KOPT-K1 (cell line): ENCODE results near the gene XNDC1N.

Source experiments
- H3K27ac ChIP-seq: fragments of 200-600 bp; sonication (generic); 2 replicates; pipeline ENCODE4 v1.5.1; 2016; ENCODE audit warnings: antibody characterized with exemption, mild to moderate bottlenecking, low read depth, low read length; ENCODE audit not compliant: poor library complexity, severe bottlenecking
- H3K36me3 ChIP-seq: fragments of 200-600 bp; sonication (generic); 2 replicates; pipeline ENCODE4 v1.5.1; 2017; ENCODE audit warnings: antibody characterized with exemption, mild to moderate bottlenecking, low read length, moderate library complexity; ENCODE audit not compliant: insufficient read depth
- H3K9me3 ChIP-seq: fragments of 200-600 bp; sonication (generic); 2 replicates; pipeline ENCODE4 v1.5.1; 2017; ENCODE audit warnings: antibody characterized with exemption, low read length, mild to moderate bottlenecking; ENCODE audit not compliant: insufficient read depth, poor library complexity, severe bottlenecking

Gene XNDC1N

DNA sequence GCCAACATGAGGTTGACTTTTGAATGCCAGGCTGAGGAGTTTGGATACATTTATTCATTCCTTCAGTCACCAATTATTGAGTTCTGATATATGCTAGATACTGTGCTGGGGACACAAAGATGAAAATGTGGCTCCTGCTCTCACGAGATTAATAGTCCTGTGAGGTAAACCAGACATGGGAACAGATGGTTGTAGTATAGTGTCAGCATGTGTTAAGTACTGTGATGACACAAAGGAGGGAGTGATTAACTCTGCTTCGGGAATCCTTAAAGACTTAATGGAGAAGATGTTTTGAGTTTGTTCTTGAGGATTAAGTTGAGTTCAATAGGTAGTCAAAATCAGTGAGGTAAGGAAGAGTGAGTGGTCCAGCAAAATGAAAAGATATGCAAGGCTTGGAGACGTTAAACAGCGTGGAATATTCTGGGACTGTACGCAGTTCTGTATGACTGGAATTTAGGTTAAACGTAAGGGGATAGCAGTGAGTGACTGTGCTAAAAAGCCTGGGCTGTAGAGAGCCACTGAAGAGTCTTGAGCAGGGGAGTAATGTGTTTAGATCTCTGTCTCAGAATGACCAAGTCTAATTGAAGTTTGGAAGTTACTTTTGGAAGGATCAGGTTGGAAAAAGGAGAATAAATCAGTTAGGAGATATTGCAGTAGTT lies 12.3 kb upstream of the XNDC1N start:
- Histone ChIP-seq H3K36me3 (peaks cover 7% of the 10 kb centered on the region; the same call in 1 of the 2 replicates), H3K9me3 (no peaks in the 10 kb centered on the region), H3K27ac (no peak overlapping the region)

DNA sequence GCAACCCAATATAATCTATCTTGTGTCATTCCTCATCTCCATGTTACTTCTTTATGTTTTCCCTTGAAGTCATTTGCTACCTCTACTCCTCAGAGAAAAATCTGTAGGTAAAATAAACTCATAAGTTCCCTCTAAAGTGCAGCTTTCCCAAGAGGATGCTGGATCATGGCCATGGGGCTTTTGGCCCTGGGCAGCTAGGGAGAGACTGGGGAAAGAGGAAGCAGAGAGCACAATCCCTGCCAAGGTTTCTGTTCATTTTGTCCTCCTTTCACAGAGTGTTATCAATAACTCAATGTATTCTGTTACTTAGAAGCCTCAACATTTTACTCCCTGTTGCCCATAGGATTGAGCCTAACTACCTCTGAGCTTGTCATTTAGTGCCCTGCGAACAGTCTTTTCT lies 9.4 kb upstream of the XNDC1N start:
- H3K9me3 ChIP-seq, result no peaks in the 10 kb centered on the region
- peaks cover 10% of the 10 kb centered on the region; the same call in 1 of the 2 replicates for H3K36me3 ChIP-seq
- no peak overlapping the region for H3K27ac ChIP-seq

DNA sequence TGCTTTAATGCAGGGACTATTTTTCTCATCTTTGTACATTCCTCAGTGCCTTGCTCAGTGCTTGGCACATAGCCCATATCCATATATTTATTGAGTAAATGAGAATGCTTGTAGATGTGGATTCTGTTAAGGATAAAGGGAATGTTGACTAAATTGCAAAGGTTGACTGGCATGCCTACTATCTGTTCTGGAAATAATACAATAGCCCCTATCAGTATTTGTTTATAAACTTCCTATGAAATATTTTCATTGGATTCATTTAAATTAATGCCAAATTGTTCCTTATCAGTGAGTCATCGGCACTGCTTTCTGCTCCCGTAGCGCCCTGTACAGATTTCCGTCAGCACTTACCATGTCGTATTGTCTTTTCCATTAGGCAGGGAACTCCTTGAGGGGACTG lies 8.4 kb upstream of the XNDC1N start:
- H3K27ac ChIP-seq, result no peak overlapping the region
- H3K9me3 ChIP-seq, result no peaks in the 10 kb centered on the region

DNA sequence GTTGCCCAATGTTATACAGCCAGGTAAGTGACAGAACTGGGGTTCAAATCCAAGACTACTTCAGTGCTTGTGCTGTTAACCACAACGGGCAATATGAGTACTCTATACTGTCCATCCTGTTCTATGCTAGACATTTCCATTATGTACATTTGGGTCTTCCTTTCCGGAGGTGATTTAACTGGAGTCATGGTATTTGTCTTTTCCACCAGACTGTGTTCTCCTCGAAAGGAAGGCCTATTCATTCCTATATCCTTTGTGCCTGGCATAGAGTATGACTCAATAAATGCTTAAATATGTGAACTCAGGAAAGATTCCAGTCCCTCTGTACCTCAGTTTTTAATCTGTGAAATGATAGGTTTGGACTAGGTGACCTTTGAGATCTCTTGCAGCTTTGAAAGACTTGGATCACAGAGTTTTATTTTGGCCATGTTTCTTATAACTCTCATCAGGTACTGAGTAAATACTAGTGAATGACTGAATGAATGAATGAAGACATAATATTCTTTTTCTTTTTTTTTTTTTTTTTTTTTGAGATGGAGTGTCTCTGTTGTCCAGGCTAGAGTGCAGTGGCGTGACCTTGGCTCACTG lies 7.0 kb upstream of the XNDC1N start:
- Histone ChIP-seq H3K36me3 (peaks cover 10% of the 10 kb centered on the region; the same call in 1 of the 2 replicates), H3K9me3 (no peaks in the 10 kb centered on the region), H3K27ac (no peak overlapping the region)

More for the DNA sequence above, 8.4 kb upstream of the XNDC1N start:
- H3K36me3 ChIP-seq, result peaks cover 10% of the 10 kb centered on the region; the same call in 1 of the 2 replicates

DNA sequence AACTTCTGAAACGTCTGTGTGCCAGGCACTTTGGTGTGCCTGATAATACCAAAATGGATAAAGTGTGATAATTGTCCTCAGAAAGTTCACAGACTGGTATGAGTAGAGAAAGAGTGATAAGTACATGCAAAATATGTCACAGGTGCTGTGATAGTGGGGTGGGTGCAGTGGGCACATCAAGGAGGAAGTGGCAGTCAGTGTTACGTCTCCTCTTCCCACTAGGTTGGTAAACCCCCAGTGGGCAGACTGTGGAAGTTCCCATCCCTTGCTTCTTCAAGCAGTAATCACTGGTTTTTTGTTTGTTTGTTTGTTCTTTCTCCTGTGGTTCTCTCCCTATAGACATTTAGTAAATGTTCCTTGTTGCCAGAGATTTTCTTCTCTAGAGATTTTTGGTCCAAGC lies 5.8 kb upstream of the XNDC1N start:
- Histone ChIP-seq H3K27ac (no peak overlapping the region), H3K9me3 (no peaks in the 10 kb centered on the region), H3K36me3 (peaks cover 10% of the 10 kb centered on the region; the same call in 1 of the 2 replicates)

DNA sequence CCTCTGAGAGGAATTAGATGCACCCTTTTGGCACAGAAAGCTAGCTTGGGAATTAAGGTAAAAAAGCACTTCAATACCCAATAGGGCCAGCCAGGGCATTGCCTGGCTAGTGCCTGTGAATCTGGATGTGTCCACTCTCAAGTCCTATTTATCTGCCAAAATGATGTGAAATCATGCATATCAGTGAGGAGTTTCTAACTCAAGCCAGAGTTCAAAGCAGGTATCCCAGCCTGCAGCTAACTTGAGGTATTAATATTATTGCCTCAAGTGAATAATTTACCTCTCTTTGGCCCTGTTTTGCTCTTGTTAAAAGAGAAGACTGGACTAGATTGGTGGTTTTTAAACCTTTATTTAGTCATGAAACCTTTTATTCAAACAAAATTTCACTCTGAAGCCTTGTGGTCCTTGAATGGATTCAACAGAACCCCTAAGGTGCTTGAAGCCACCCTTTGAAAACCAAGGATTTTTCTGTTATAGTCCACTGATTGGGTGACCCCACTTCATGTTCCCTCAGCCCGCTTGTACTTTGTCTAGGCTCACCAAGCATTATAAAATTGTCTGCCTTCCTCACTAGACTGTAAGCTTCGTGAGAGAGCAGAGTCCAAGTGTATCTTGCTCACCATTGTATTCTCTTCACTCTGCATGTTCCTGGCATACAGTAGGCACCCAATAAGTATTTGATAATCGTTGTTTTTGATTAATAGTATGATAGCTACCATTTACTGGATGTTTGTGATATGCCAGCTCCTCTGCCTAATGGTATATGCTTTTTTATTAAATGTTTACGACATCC lies 4.9 kb upstream of the XNDC1N start:
- no peaks in the 10 kb centered on the region for H3K9me3 ChIP-seq
- H3K27ac ChIP-seq, result no peak overlapping the region
- H3K36me3 ChIP-seq, result peaks cover 10% of the 10 kb centered on the region; the same call in 1 of the 2 replicates

DNA sequence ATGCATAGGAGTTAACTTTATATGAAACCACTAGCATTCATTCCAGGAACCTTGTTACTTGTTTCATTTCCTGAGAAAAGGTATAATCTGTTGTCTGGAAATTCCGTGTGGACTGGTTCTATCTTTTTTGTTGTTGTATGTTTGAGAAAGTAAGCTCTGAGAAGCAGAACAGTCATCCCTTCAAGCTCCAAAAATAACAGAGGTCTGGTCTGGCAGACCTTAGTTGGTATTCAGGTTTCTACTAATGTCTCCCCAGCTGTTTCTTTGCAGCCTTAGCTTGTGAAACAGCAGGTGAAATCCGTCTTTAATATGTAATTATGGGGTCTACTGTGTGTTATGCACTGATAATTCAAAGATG lies 2.8 kb upstream of the XNDC1N start:
- peaks cover 3% of the 10 kb centered on the region; the same call in 1 of the 2 replicates for H3K36me3 ChIP-seq
- no peaks in the 10 kb centered on the region for H3K9me3 ChIP-seq
- no peak overlapping the region for H3K27ac ChIP-seq

DNA sequence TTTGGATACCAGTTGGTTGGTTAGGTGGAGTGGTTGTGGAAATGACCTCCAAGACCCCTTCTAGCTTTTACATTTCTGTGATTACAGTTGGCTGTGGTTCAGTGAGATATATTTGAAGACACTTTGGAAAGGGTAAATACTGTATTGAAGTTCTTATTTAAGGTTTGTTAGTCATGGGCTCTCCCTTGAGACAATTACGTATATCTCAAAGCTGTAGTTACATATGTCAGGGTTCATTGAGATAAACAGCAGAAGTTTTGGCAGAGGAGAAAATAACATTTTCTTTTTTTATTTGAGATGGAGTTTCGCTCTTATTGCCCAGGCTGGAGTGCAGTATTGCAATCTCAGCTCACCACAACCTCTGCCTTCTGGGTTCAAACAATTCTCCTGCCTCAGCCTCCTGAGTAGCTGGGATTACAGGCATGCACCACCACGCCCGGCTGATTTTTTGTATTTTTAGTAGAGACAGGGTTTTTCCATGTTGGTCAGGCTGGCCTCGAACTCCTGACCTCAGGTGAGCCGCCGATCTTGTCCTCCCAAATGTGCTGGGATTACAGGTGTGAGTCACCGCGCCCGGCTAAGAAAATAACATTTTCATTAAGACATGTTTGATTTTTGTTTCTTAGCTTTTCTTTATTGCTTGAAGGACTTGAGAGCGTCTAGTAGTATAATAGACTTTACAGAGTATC lies 2.3 kb upstream of the XNDC1N start:
- H3K36me3 ChIP-seq, result peaks cover 6% of the 10 kb centered on the region; the same call in 1 of the 2 replicates
- H3K9me3 ChIP-seq, result no peaks in the 10 kb centered on the region
- H3K27ac ChIP-seq, result no peak overlapping the region

DNA sequence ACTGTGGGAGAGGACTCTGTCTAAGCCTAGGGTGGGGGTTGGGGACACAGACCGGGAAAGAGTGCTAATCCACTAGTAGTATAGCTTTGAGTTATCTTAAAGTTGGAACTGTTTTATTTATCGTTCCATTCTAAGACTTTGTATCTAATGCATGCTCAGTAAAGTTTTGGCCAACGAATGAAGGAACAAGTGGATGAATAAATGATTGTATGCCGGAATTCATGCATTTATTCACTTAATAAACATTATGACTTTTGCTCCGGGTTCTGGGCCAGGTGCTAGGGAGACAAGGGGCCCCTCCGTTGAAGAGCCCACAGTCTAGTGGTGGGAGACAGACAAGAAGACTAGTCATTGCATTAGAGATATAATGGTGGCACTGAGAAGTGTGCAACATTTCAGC lies 1.1 kb upstream of the XNDC1N start:
- H3K9me3 ChIP-seq, result no peaks in the 10 kb centered on the region
- H3K27ac ChIP-seq, result peak overlapping the region; percentile 96
- peaks cover 10% of the 10 kb centered on the region; the same call in 1 of the 2 replicates for H3K36me3 ChIP-seq

DNA sequence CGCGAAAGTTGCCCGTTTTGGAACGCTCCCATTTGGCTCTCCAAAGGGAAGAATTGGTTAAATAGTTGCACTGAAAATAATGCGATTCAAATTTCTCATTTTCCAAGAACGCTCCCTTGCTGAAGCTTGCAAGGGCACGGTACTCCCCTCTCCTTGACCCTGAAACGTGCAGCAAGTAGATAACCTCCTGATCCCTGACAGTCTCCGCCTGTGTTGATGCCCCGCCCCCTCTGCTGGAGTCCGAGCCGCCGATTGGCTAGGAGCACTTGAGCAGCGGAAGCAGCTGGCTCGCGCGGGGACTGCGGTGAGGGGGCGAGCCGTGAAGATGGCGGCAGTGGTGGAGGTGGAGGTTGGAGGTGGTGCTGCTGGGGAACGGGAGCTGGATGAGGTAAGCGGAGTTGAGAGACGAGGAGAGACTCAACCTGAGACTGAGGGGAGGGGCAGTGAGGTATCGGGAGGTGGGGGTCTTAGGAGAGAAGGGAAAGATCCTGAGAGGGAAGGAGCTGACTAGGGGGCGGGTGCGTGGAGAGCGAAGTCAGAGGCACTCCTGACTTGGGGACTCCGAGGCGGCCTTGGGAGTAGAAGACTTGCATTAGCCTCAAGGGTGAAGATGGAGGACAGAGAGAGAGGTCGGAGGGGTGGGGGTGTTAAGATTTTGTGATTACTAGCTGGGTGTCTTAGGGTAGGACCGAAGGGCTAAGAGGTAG lies 496 bp upstream of the XNDC1N start, which contains the start of gene RNF121:
RNF121 (plus strand) TSS at position 310 of the 707 bp plus-strand sequence; CDS start at position 326, 16 bp downstream.
- Histone ChIP-seq H3K27ac (peak within 1 kb of the TSS; percentile 96), H3K9me3 (no peaks in the 10 kb centered on the region), H3K36me3 (peaks cover 10% of the 10 kb centered on the region; the same call in 1 of the 2 replicates)

DNA sequence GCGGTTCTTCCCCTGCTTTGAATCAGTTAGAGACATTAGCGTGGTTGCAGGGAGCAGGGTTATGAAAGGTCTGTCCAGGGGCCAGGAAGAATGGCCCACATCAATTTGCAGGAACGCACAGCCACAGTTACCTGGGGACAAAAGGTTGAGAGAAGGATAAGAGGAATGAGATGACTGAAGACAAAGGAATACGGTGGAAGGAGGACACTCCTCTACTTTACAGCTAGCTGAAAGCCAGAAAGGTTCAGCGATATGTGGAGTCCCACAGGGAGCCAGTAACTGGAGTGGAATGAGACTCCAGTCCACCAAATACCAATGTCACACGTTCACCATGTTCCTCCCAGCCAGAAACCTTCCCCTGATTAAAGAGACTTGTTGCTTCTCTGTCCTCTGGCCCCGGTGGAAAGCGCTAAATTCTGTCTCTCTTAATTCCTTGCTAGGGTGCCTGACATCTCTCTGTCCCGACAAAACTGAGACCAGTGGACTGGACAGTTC lies 10.7 kb downstream of the XNDC1N start:
- Histone ChIP-seq H3K9me3 (no peaks in the 10 kb centered on the region), H3K36me3 (peaks cover 63% of the 10 kb centered on the region), H3K27ac (no peak overlapping the region)

DNA sequence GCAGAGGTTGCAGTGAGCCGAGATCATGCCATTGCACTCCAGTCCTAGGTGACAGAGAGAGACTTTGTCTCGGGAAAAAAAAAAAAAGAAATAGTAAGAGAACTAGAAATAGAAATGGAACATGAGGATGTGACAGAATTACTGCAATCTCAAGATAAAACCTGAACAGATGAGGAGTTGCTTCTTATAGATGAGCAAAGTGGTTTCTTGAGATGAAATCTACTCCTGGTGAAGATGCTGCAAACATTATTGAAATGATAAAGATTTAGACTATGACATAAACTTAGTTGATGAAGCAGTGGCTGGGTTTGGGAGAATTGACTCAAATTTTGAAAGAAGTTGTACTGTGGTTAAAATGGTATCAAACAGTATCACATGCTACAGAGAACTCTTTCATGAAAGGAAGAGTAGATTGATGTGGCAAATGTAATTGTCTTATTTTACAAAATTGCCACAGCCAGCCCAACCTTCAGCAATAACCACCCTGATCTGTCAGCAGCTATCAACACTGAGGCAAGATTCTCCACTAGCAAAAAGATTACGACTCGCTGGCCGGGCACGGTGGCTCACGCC lies 13.7 kb downstream of the XNDC1N start:
- H3K27ac ChIP-seq, result no peak overlapping the region
- H3K36me3 ChIP-seq, result peaks cover 64% of the 10 kb centered on the region
- no peaks in the 10 kb centered on the region for H3K9me3 ChIP-seq

DNA sequence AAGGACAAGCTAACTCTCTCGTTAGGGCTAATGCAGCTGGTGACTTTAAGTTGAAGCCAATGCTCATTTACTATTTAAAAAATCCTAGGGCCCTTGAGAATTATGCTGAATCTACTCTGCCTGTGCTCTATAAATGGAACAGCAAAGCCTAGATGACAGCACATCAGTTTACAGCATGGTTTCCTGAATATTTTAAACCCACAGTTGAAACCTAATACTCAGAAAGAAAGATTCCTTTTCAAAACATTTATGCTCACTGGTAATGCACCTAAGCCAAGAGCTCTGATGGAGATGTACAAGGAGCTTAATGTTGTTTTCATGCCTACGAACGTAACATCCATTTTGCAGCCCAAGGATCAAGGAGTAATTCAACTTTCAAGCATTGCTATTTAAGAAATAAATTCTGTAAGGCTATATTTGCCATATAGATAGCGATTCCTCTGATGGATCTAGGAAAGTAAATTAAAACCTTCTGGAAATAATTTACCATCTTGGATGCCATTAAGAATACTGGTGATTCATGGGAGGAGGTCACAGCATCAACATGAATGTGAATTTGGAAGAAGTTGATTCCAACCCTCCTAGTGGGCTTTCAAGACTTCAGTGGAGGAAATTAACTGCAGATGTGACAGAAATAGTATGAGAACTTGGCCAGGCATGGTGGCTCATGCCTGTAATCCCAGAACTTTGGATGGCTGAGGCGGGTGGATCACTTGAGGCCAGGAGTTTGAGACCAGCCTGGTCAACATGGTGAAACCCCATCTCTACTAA lies 14.5 kb downstream of the XNDC1N start:
- Histone ChIP-seq H3K36me3 (peaks cover 64% of the 10 kb centered on the region), H3K9me3 (no peaks in the 10 kb centered on the region), H3K27ac (no peak overlapping the region)
